ENCODE measurements around the gene FFAR1. TPM values are rescaled to one million over a fixed set of nuclear protein-coding genes. Genes with fewer than 3 reads are reported as not detected.

FFAR1 gene
- total and polyA plus RNA-seq, 2 of the 8 experiments (the other 6 are each of a cell fraction or from before 2014, with no cell fraction given) = not detected

- TF ChIP-seq POLR2AphosphoS5 (IDR thresholded peaks at IDR 0.05; ENCODE audit: low read depth, low read length) = no peak
- no peak for TF ChIP-seq SIX5 (IDR thresholded peaks at IDR 0.05; ENCODE audit: low read depth, low read length)
- no peak for TF ChIP-seq NRF1 (IDR thresholded peaks at IDR 0.05; ENCODE audit: low read depth, low read length)
- TF ChIP-seq E2F6 (IDR thresholded peaks at IDR 0.05) = no peak
- TF ChIP-seq EP300 (IDR thresholded peaks at IDR 0.05; ENCODE audit: borderline replicate concordance in 1 of 2, low read depth in 2 of 2, low read length in 2 of 2) = no peak
- no peak for TF ChIP-seq SP4 (IDR thresholded peaks at IDR 0.05; ENCODE audit: low read length)
- no peak for TF ChIP-seq ATF3 (IDR thresholded peaks at IDR 0.05; ENCODE audit: insufficient read depth, low read depth, low read length)
These were observed 3.9 kb downstream of the FFAR1 start (continued) for GRCh38 chr19:35351411-35352176.
